Putamen (tissue), 1 donor: ENCODE results near the gene UBE3A.
A peak's percentile ranks its signal among the peaks of the same experiment; 100 is the strongest.
"Not testable (repeated sequence)": the region's sequence is repeated elsewhere in the genome, so short reads cannot be mapped to it uniquely, and the experiment has no call there.

Source experiments
- DNase-seq: peaks from one replicate; pipeline ENCODE4 v3.0.0-alpha.2; 2016; ENCODE audit warnings: low spot score

UBE3A gene

GRCh38 chr15:25437777-25438600 lies 835 bp downstream of the UBE3A start:
- peak; percentile 44 for DNase-seq

- no peak for DNase-seq
Observed at GRCh38 chr15:25436707-25437106, 2.1 kb downstream of the UBE3A start.

GRCh38 chr15:25435474-25436243 lies 3.2 kb downstream of the UBE3A start:
- DNase-seq = no peak

- no peak for DNase-seq
Observed at GRCh38 chr15:25433118-25433865, 5.5 kb downstream of the UBE3A start.

GRCh38 chr15:25431836-25432561 lies 6.8 kb downstream of the UBE3A start:
- DNase-seq = no peak

DNA sequence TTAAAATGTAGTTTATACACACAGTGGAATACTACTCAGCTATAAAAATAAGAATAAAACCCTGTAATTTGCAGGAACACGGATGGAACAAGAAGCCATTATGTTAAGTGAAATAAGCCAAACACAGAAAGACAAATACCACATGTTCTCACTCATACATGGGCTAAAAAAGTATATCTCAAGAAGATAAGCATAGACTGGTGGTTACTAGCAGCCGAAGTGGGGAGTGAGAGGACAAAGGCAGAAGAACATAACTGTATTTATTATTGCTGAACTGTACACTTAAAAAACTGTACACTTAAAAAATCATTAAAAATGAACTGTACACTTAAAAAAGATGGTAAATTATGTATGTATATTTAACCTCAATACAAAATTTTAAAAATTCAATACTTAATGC lies 11.0 kb downstream of the UBE3A start:
- no peak for DNase-seq

DNA sequence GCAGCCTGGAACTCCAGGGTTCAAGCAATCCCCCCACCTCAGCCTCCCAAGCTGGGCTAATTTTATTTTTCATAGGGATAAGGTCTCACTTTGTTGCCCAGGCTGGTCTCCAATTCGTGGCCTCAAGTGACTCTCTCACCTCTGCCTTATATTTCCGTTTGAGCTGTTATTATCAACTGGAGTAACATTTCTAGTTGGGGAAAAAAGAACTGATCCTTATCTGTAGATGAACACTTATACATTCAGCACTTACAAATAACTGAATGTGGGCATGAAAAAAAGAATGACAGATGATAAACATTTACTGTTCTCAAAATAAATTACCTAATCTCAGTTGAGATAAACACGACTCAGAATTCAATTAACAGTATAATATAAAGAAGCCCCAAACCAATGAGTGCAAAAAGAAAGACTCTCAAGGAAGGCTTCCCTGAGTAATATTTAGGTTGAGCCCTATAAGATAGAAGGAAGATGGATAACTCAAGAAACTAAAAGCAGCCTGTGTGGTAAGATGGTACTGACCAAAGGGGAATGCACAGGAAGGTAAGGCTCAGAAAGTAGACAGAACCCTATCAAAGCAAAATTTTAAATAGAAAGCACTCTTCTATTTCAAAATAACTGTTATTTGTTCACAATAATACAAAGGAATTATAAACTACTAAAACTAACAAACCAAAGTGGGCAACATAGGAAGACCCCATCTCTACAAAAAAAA lies 11.8 kb downstream of the UBE3A start:
- DNase-seq = no peak

DNA sequence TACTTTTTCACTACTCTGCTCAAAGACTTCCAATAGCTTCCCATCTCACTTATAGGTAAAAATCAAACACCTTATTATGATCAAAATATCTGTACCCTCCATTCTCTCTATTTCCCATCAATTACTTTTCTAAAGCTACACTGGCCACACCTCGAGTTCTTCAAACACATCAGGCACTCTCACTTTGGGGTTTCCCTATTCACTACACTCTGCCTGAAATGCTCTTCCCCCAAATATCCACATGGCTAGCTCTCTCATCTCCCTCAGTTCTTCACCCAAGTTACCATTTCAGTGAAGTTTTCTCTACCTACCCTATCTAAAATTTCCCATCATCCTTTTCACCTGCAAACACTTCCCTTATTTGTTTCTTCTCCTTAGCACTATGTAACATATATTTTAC lies 14.8 kb downstream of the UBE3A start:
- no peak for DNase-seq

DNA sequence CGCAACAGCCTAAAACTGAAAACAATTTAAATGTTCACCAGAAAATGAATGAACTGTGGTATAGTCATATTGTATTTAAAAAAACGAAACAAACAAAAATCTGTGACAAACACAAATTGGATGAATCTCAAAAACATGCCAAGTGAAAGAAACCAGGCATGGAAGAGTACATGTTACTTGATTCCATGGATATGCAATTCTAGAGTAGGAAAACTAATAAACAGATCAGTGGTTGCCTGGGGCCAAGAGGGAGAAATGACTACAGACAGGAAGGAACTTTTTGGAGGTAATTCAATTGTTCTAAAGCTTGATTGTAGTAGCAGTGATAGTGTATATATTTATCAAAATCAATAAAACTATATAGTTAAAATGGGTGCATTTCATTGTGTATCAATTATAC lies 16.8 kb downstream of the UBE3A start:
- no peak for DNase-seq

DNA sequence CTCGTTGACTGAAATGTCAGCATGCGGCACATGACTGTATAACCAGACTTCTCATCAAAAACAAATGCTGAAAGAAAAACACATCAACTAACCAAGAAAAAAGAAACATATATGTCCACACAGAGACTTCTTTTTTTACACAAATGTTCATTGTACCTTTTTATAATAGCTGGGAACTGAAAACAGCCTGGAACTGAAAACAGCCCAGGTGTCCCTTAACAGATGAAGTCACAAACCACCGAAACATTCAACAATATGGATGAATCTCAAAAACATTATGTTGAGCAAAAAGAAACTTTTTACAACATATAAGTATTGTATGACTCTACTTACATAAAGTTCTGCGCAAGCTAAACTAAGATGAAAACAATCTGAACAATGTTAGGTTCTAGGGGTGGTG lies 20.6 kb downstream of the UBE3A start:
- no peak for DNase-seq

DNA sequence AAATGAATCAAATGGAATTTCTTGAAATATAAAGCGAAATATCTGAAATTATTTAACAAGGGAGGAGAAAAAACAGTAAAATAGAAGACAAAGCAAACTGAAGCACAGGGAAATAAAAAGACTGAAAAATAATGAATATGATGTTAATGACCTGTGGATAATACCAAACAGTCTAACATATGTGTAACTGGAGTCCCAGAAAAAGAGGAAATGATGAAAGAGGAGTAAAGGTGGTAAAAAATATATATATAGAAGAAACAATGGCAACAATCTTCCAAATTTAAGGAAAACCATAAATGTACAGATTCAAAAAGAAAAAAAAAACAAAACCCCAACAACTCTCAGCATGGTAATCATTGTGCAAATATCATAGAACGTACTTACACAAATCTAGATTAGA lies 21.2 kb downstream of the UBE3A start:
- no peak for DNase-seq

DNA sequence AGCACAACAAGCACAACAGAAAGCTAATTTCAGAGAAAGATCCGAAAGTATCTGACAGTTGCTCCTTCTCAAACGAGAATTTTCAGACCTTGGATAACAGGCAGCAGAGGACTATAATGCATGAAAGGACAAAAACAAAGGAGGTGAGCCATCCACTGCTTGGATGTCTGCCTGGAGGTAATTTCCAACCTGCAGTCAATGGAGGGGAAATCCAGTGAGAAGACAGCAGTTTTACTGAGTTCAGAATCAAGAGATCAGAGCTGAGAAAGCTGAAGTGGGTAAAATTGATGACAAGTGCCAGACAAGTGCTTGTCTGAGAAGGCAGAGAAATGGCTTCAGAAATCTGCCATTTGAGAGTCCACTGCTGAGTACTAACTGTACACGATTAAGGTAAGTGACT lies 22.1 kb downstream of the UBE3A start:
- no peak for DNase-seq

DNA sequence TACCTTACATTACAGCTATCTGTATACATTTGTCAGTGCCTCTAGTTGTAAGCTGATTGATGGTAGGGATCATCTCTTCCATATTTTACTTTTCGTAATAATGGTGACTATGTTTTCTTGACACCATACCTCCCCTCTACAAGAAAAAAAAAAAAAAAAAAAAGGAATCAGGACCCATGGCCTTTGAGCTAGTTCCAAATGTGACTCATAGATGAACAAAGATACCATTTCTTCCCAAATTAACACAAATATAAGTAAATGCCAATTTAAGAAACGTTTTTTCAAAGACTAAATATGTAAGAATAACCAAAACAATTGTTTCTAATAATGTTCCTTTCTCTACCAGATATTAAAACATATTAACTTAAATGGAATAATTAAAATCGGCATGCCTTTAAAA lies 23.1 kb downstream of the UBE3A start:
- DNase-seq = no peak

DNA sequence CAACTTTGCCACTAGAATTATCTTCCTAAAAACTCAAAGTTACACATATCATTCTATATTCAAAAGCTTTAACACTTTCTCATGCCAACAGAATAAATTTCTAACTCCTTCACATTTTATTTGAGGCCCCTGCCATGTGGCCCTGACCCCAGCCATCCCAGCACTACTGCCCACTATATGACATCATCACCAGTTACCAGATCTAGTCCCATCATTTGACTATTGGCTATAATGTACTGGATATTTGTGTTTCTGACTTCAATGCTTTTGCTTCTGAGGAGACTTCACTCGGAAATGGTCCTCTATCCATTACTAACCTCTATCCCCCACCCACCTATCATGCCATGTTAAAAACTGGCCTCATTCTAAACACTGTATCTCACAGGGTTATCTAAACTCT lies 23.6 kb downstream of the UBE3A start:
- no peak for DNase-seq

- no peak for DNase-seq
Observed at GRCh38 chr15:25410649-25411048, 28.2 kb downstream of the UBE3A start.

DNA sequence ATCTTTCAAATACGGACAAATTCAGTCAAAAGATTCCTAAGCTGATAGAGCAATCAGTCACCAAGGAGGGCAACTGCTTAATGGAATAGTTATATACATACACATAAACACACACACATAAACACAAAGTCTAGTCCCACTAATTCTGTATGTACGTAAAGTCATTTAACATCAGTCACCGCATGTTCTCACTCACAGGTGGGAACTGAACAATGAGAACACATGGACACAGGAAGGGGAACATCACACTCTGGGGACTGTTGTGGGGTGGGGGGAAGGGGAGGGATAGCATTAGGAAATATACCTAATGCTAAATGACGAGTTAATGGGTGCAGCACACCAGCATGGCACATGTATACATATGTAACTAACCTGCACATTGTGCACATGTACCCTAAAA lies 29.1 kb downstream of the UBE3A start:
- DNase-seq = not testable (repeated sequence)

- no peak for DNase-seq
Observed at GRCh38 chr15:25408929-25409328, 29.9 kb downstream of the UBE3A start.

- peak; percentile 28 for DNase-seq
Observed at GRCh38 chr15:25408428-25408827, 30.4 kb downstream of the UBE3A start.

DNA sequence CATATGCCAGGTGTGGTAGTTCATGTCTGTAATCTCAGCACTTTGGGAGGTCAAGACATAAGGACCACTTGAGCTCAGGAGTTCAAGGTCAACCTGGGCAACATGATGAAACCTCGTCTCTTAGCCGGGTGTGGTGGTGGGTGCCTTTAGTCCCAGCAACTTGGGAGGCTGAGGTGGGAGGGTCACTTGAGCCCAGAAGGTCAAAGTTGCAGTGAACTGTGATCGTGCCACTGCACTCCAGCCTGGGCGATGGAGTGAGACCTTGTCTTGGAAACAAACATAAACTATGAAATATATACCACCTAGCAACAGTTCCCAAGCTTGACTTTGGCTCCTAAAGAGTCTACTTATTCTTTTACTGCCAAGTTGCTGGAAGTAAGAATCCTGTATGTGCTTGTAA lies 30.9 kb downstream of the UBE3A start:
- DNase-seq = no peak

- DNase-seq = peak; percentile 61
Observed at GRCh38 chr15:25406846-25407245, 32.0 kb downstream of the UBE3A start.

GRCh38 chr15:25406261-25406660 lies 32.6 kb downstream of the UBE3A start:
- DNase-seq = no peak
